A549 (cell line): ENCODE data around the gene GPR15. TPM values are rescaled to one million over a fixed set of nuclear protein-coding genes. Genes with fewer than 3 reads are reported as not detected.

Experiments used
- ATAC-seq, 2 experiments: fragments of 200-7000 bp in 1 of 2; fragments of >200 bp in 1 of 2; cut with Nextera tagmentation in 1 of 2; cut with Tn5 transposase in 1 of 2; 3 replicates each; pipeline versions ENCODE4 v1.8.0 to v1.9.1; 2018 to 2020; ENCODE audit warnings: mild to moderate bottlenecking in 1 of 2, moderate library complexity in 1 of 2
- CTCF ChIA-PET: fragments of 300-600 bp; sonication (Branson Sonifier 250); formaldehyde crosslinking; extraction: SDS; loops from one replicate; lab custom pipeline; 2021; ENCODE audit warnings: antibody characterized with exemption, inconsistent platforms; lab: Yijun Ruan, JAX
- POLR2A ChIA-PET: fragments of 350-600 bp; formaldehyde crosslinking; extraction: SDS; loops from one replicate; lab custom pipeline; 2021; ENCODE audit warnings: antibody characterized with exemption, inconsistent platforms; lab: Yijun Ruan, JAX
- DNase-seq, 2 experiments: peaks; one replicate each; pipeline versions ENCODE4 v3.0.0 to v3.0.0-alpha.2; 2011 to 2016; ENCODE audit warnings: low read depth in 1 of 2, low spot score in 1 of 2
- FAIRE-seq: peaks from 2 replicates; lab custom pipeline; 2011; peaks lifted over from hg19 to GRCh38; lab: Jason Lieb, UNC
- H3K27ac ChIP-seq, 2 experiments: fragments of >200 bp; sonication (Bioruptor Twin); formaldehyde crosslinking; 3 replicates each; pipeline ENCODE4 v1.5.1; 2016 to 2017
- H3K4me1 ChIP-seq: fragments of >200 bp; sonication (Bioruptor Twin); formaldehyde crosslinking; 3 replicates; pipeline ENCODE4 v1.6.1; 2016
- H3K4me2 ChIP-seq: fragments of >200 bp; sonication (Bioruptor Twin); formaldehyde crosslinking; 3 replicates; pipeline ENCODE4 v1.6.1; 2016
- H3K4me3 ChIP-seq: fragments of >200 bp; sonication (Bioruptor Twin); formaldehyde crosslinking; 3 replicates; pipeline ENCODE4 v1.5.1; 2016
- H3K9me3 ChIP-seq: fragments of >200 bp; sonication (Bioruptor Twin); formaldehyde crosslinking; 3 replicates; pipeline ENCODE4 v1.6.1; 2016
- CHD4 ChIP-seq: fragments of 200-600 bp; sonication (generic); IDR thresholded peaks from 2 replicates; pipeline ENCODE4 v1.6.1; 2016; ENCODE audit warnings: antibody characterized with exemption, mild to moderate bottlenecking, borderline replicate concordance
- EHF ChIP-seq: fragments of 250-450 bp; sonication (Bioruptor Pico); IDR thresholded peaks from 2 replicates; pipeline ENCODE4 v1.5.0; 2020; ENCODE audit warnings: mild to moderate bottlenecking
- EHMT2 ChIP-seq: fragments of 200-600 bp; sonication (generic); IDR thresholded peaks from 2 replicates; pipeline ENCODE4 v1.6.1; 2016; ENCODE audit warnings: antibody characterized with exemption, low read depth, mild to moderate bottlenecking, moderate library complexity
- FOSB ChIP-seq: fragments of 250-450 bp; sonication (Bioruptor Pico); IDR thresholded peaks from 2 replicates; pipeline ENCODE4 v1.5.0; 2020; ENCODE audit warnings: mild to moderate bottlenecking, moderate library complexity
- GATA3 ChIP-seq: IDR thresholded peaks from 2 replicates; pipeline ENCODE4 v1.6.1; 2012; ENCODE audit warnings: borderline replicate concordance
- HDAC2 ChIP-seq: fragments of 200-600 bp; sonication (generic); IDR thresholded peaks from 2 replicates; pipeline ENCODE4 v1.6.1; 2016
- HOXB5 ChIP-seq: fragments of 250-450 bp; sonication (Bioruptor Pico); IDR thresholded peaks from 2 replicates; pipeline ENCODE4 v1.5.0; 2020; ENCODE audit warnings: mild to moderate bottlenecking, moderate library complexity
- JUNB ChIP-seq: fragments of >200 bp; sonication (Bioruptor Twin); formaldehyde crosslinking; IDR thresholded peaks from 2 replicates; pipeline ENCODE4 v1.6.1; 2016
- KDM5A ChIP-seq: fragments of 200-600 bp; sonication (generic); IDR thresholded peaks from 2 replicates; pipeline ENCODE4 v1.6.1; 2016; ENCODE audit warnings: antibody characterized with exemption, mild to moderate bottlenecking
- MAX ChIP-seq: IDR thresholded peaks from 2 replicates; pipeline ENCODE4 v1.6.1; 2012
- MAZ ChIP-seq: fragments of 150-350 bp; IDR thresholded peaks from 2 replicates; pipeline ENCODE4 v1.6.1; 2014; ENCODE audit warnings: antibody characterized with exemption, low read depth, low read length, borderline replicate concordance
- NFE2L2 ChIP-seq: fragments of 150-350 bp; conservative IDR thresholded peaks from 2 replicates; pipeline ENCODE4 v1.6.1; 2014; ENCODE audit warnings: low read length
- NPAS2 ChIP-seq: fragments of 250-450 bp; sonication (Bioruptor Pico); IDR thresholded peaks from 2 replicates; pipeline ENCODE4 v1.8.0; 2022; ENCODE audit warnings: mild to moderate bottlenecking, moderate library complexity, borderline replicate concordance
- POLR2A ChIP-seq: IDR thresholded peaks from 2 replicates; pipeline ENCODE4 v1.6.1; 2012; ENCODE audit warnings: mild to moderate bottlenecking, low read length
- RAD21 ChIP-seq, 2 experiments: fragments of >200 bp in 1 of 2; sonication (Bioruptor Twin) in 1 of 2; formaldehyde crosslinking in 1 of 2; IDR thresholded peaks in 1 of 2; conservative IDR thresholded peaks in 1 of 2; 2 replicates in 1 of 2; 3 replicates in 1 of 2; pipeline ENCODE4 v1.6.1; 2012 to 2018; ENCODE audit warnings: inconsistent platforms in 1 of 2
- SMC3 ChIP-seq: fragments of >200 bp; sonication (Bioruptor Twin); formaldehyde crosslinking; IDR thresholded peaks from 3 replicates; pipeline ENCODE4 v1.6.1; 2018; ENCODE audit warnings: inconsistent platforms
- TP53 ChIP-seq: fragments of 250-450 bp; sonication (Bioruptor Pico); IDR thresholded peaks from 2 replicates; pipeline ENCODE4 v1.5.0; 2021; ENCODE audit warnings: mild to moderate bottlenecking, moderate library complexity
- USF2 ChIP-seq: fragments of 450-650 bp; IDR thresholded peaks from 2 replicates; pipeline ENCODE4 v1.6.1; 2014; ENCODE audit warnings: antibody characterized with exemption
- ZFP36 ChIP-seq: fragments of 450-650 bp; IDR thresholded peaks from 2 replicates; pipeline ENCODE4 v1.6.1; 2014; ENCODE audit warnings: borderline replicate concordance; ENCODE audit not compliant: partially characterized antibody
- whole genome bisulfite sequencing: methylation state at CpG from one replicate; pipeline ENCODE4 v1.1.6; 2017; ENCODE audit errors: missing lambda C conversion rate; 5-methylcytosine and 5-hydroxymethylcytosine counted together
- polyA plus RNA-seq, 4 experiments: library from polyadenylated mRNA; depleted of rRNA in 3 of 4; stranded (reverse); fragments of >200 nt; fragmentation: RNase III in 1 of 4; extraction: RNeasy Plus Mini Kit Qiagen cat#74134 plus additional on column Dnase treatment in 1 of 4; gene quantifications; 2 replicates in 3 of 4; 3 replicates in 1 of 4; pipeline ENCODE4 v1.2.3, GENCODE V29; 2011 to 2017
- TF ChIP-seq, protein P1 (sequence below): fragments of >200 bp; sonication (Bioruptor Twin); formaldehyde crosslinking; IDR thresholded peaks from 3 replicates; pipeline ENCODE4 v1.5.1; 2016
- TF ChIP-seq, protein P2 (sequence below): fragments of >200 bp; sonication (Bioruptor Twin); formaldehyde crosslinking; IDR thresholded peaks from 3 replicates; pipeline ENCODE4 v1.6.1; 2016

The GPR15 gene
- polyA plus RNA-seq, 2 of the 4 experiments (the other 2 are of a cell fraction) = not detected

DNA sequence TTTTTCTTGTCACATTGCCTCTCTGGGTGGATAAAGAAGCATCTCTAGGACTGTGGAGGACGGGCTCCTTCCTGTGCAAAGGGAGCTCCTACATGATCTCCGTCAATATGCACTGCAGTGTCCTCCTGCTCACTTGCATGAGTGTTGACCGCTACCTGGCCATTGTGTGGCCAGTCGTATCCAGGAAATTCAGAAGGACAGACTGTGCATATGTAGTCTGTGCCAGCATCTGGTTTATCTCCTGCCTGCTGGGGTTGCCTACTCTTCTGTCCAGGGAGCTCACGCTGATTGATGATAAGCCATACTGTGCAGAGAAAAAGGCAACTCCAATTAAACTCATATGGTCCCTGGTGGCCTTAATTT is 478 bp downstream of the GPR15 start:
- no peaks in the 10 kb centered on the region for H3K4me1 ChIP-seq
- no peak for FAIRE-seq
- H3K4me2 ChIP-seq = no peak overlapping the region
- H3K27ac ChIP-seq = no peak overlapping the region
- ATAC-seq = peak; percentile 38 to 49; a peak in 3 of 6 replicates
- ChIA-PET CTCF (interaction anchor here (0.8 to 1.8 kb wide), 2 partner anchors 9 to 42 kb away, joined by 3 to 5 read pairs; no protein-coding TSS in a partner anchor), POLR2A (no interaction called here)
- WGBS = 57% methylated on average over 5 of the region's 5 CpGs
- no peak for TF ChIP-seq MAZ
- TF ChIP-seq SMC3 = no peak
- TF ChIP-seq NFE2L2 = no peak
- no peak for TF ChIP-seq FOSB (CRISPR knock-in tag)
- no peak for TF ChIP-seq TP53 (CRISPR knock-in tag)
- TF ChIP-seq, protein P1, sequence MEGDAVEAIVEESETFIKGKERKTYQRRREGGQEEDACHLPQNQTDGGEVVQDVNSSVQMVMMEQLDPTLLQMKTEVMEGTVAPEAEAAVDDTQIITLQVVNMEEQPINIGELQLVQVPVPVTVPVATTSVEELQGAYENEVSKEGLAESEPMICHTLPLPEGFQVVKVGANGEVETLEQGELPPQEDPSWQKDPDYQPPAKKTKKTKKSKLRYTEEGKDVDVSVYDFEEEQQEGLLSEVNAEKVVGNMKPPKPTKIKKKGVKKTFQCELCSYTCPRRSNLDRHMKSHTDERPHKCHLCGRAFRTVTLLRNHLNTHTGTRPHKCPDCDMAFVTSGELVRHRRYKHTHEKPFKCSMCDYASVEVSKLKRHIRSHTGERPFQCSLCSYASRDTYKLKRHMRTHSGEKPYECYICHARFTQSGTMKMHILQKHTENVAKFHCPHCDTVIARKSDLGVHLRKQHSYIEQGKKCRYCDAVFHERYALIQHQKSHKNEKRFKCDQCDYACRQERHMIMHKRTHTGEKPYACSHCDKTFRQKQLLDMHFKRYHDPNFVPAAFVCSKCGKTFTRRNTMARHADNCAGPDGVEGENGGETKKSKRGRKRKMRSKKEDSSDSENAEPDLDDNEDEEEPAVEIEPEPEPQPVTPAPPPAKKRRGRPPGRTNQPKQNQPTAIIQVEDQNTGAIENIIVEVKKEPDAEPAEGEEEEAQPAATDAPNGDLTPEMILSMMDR = no peak
- no peak for TF ChIP-seq ZFP36
- no peak for TF ChIP-seq EHF (CRISPR knock-in tag)
- no peak for TF ChIP-seq POLR2A
- TF ChIP-seq GATA3 = no peak
- TF ChIP-seq HDAC2 = no peak
- no peak for TF ChIP-seq CHD4
- TF ChIP-seq MAX = no peak
- TF ChIP-seq EHMT2 = no peak
- TF ChIP-seq USF2 = no peak
- no peaks in the 10 kb centered on the region for H3K9me3 ChIP-seq
- H3K4me3 ChIP-seq = no peak overlapping the region
- no peak for DNase-seq

GRCh38 chr3:98532709-98533571 is 1.2 kb downstream of the GPR15 start:
- CTCF ChIA-PET = interaction anchor here (0.8 to 1.8 kb wide), 2 partner anchors 8 to 41 kb away, joined by 3 to 5 read pairs; no protein-coding TSS in a partner anchor
- FAIRE-seq = no peak
- no peak for TF ChIP-seq JUNB
- TF ChIP-seq EHF (CRISPR knock-in tag) = no peak
- Histone ChIP-seq H3K4me2 (no peak overlapping the region), H3K9me3 (no peaks in the 10 kb centered on the region), H3K4me3 (no peak overlapping the region), H3K27ac (no peak overlapping the region), H3K4me1 (no peaks in the 10 kb centered on the region)
- no peak for DNase-seq
- POLR2A ChIA-PET = no interaction called here
- 75% methylated on average over 6 of the region's 6 CpGs for WGBS
- 0 out of 6 replicates have a peak, but pooled peaks of 1 of the 2 experiments have one; percentile 35 for ATAC-seq

DNA sequence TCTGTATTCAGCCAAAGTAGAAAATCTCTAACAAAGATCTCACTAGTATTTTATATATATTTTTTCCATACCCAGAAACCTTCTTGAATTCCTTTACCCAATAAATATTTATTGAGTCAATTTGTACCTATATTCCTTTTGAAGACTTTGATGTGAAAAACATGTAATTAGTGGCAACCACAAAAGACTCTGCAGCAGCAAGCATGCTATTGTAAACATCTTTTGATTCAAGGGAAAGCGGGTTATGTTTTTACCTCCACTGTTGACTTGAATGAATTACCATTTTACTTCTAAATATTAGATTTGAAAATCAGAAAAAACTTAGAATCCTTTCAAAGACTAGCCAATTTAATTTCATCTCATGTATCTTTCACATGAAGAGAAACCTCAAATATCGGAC is 2.4 kb downstream of the GPR15 start:
- CTCF ChIA-PET = no interaction called here
- H3K4me2 ChIP-seq = no peak overlapping the region
- 89% methylated on average over 2 of the region's 2 CpGs for WGBS
- no peaks in the 10 kb centered on the region for H3K9me3 ChIP-seq
- H3K4me1 ChIP-seq = no peaks in the 10 kb centered on the region
- no peak overlapping the region for H3K4me3 ChIP-seq
- no peak overlapping the region for H3K27ac ChIP-seq
- DNase-seq (no peak), FAIRE-seq (no peak), ATAC-seq (no peak)
- TF ChIP-seq KDM5A = no peak
- POLR2A ChIA-PET = no interaction called here

- no peak for FAIRE-seq
- ChIA-PET POLR2A (no interaction called here), CTCF (no interaction called here)
- no peak overlapping the region for H3K27ac ChIP-seq
- H3K4me2 ChIP-seq = no peak overlapping the region
- WGBS = 43% methylated on average over 1 of the region's 1 CpG
- DNase-seq = no peak
- H3K9me3 ChIP-seq = no peaks in the 10 kb centered on the region
- TF ChIP-seq, protein P2, sequence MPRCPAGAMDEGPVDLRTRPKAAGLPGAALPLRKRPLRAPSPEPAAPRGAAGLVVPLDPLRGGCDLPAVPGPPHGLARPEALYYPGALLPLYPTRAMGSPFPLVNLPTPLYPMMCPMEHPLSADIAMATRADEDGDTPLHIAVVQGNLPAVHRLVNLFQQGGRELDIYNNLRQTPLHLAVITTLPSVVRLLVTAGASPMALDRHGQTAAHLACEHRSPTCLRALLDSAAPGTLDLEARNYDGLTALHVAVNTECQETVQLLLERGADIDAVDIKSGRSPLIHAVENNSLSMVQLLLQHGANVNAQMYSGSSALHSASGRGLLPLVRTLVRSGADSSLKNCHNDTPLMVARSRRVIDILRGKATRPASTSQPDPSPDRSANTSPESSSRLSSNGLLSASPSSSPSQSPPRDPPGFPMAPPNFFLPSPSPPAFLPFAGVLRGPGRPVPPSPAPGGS = no peak
- TF ChIP-seq FOSB (CRISPR knock-in tag) = no peak
- no peak for TF ChIP-seq HOXB5 (CRISPR knock-in tag)
- TF ChIP-seq RAD21 (conservative IDR thresholded peaks at IDR 0.05 in 1 of 2, IDR thresholded peaks at IDR 0.05 in 1 of 2) = no peak
- TF ChIP-seq NPAS2 (CRISPR knock-in tag) = no peak
- H3K4me1 ChIP-seq = no peaks in the 10 kb centered on the region
- H3K4me3 ChIP-seq = no peak overlapping the region
- no peak for ATAC-seq
These were observed 3.0 kb downstream of the GPR15 start for GRCh38 chr3:98534734-98535133.
